ENCODE results near the gene KLHL1.

Gene KLHL1

DNA sequence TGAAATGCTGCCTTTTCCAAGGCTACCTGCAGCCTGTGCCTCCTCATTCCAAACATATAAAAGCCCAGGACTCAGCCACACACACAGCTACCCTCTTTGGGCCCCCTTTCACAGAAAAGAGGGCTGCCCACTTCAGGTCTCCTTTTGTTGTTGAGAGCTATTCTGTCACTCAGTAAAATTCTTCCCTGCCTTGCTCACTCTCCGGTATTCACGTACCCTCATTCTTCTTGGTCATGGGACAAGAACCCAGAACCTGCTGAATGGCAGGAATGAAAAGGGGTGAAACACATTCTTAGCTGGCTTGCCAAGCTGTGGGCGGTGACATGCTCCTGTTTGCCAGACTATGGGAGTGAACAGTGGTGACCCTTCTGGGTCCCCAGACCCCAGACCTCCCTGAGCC, 338.6 kb downstream of the KLHL1 start:
- H3K9ac ChIP-seq (ENCODE audit: low read length) = no peak overlapping the region
- no peaks in the 10 kb centered on the region for H3K36me3 ChIP-seq (ENCODE audit: control insufficient read depth, insufficient read depth, low read length)
- no peaks in the 10 kb centered on the region for H3K4me1 ChIP-seq (ENCODE audit: control insufficient read depth, insufficient read depth, low read length)
- H3K27me3 ChIP-seq (ENCODE audit: control insufficient read depth, insufficient read depth, low read length) = no peaks in the 10 kb centered on the region
- H3K4me3 ChIP-seq (ENCODE audit: low read depth, low read length) = no peak overlapping the region
- peaks cover 9% of the 10 kb centered on the region for H3K9me3 ChIP-seq (ENCODE audit: control insufficient read depth, insufficient read depth, low read depth, low read length)
- no peak overlapping the region for H3K27ac ChIP-seq (ENCODE audit: low read depth, low read length)

DNA sequence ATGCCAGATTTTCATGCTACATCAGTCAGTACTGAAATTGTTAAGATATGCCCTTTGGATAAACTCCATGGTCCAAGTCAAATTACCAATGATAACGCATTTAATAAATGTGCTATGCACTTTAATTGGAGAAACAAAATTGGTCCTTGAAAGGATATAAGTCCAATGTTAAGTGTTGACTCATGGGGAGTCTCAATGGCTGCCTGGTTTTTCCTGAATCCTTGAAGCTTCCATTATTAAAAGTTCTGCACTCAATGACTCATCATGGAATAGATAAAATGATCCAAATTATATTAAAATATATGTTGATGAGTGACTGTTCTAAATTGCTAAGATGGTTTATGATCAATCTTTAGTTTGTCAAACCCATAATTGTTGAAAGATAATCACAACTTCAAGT, 346.7 kb downstream of the KLHL1 start:
- Histone ChIP-seq H3K27ac (ENCODE audit: low read depth, low read length) (no peak overlapping the region), H3K9ac (ENCODE audit: low read length) (no peak overlapping the region), H3K4me1 (ENCODE audit: control insufficient read depth, insufficient read depth, low read length) (no peaks in the 10 kb centered on the region), H3K27me3 (ENCODE audit: control insufficient read depth, insufficient read depth, low read length) (no peaks in the 10 kb centered on the region), H3K9me3 (ENCODE audit: control insufficient read depth, insufficient read depth, low read depth, low read length) (no peaks in the 10 kb centered on the region), H3K36me3 (ENCODE audit: control insufficient read depth, insufficient read depth, low read length) (no peaks in the 10 kb centered on the region), H3K4me3 (ENCODE audit: low read depth, low read length) (no peak overlapping the region)

DNA sequence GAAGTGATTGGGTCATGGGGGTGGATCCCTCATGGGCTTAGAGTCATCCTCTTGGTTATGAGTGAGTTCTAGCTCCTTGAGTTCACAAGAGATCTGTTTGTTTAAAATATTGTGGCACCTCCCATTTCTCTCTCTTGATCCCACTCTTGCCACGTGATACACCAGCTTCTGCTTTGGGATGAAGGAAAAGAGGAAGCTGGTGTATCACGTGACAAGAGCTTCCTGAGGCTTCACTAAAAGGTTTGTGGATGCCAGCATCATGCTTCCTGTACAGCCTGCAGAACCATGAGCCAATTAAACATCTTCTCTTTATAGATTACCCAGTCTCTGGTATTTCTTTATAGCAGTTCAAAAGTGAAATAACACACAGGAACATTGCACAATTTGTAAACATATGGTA, 353.2 kb downstream of the KLHL1 start:
- Histone ChIP-seq H3K4me1 (ENCODE audit: control insufficient read depth, insufficient read depth, low read length) (no peaks in the 10 kb centered on the region), H3K9me3 (ENCODE audit: control insufficient read depth, insufficient read depth, low read depth, low read length) (no peaks in the 10 kb centered on the region)

DNA sequence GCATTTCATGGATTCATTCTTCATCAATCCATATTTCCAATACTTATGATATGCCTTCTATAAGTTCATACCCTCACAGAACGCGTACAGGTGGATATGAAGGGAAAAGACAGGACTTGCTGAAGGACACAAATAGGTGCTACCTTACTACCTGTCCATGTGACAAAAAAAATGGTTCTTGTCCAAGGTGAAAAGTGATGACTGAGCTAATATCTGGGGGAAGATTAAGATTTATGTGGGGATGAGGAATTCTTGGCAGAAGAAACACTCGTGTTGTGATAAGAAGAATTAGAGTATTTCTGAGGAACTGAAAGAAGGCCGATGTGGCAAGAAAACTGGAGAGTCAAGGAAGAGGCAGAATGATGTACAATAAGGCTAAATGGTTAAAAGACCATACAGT, 357.0 kb downstream of the KLHL1 start:
- H3K9me3 ChIP-seq (ENCODE audit: control insufficient read depth, insufficient read depth, low read depth, low read length) = no peaks in the 10 kb centered on the region
- no peak overlapping the region for H3K27ac ChIP-seq (ENCODE audit: low read depth, low read length)
- no peaks in the 10 kb centered on the region for H3K27me3 ChIP-seq (ENCODE audit: control insufficient read depth, insufficient read depth, low read length)
- no peaks in the 10 kb centered on the region for H3K36me3 ChIP-seq (ENCODE audit: control insufficient read depth, insufficient read depth, low read length)
- H3K4me1 ChIP-seq (ENCODE audit: control insufficient read depth, insufficient read depth, low read length) = no peaks in the 10 kb centered on the region
- H3K9ac ChIP-seq (ENCODE audit: low read length) = no peak overlapping the region
- H3K4me3 ChIP-seq (ENCODE audit: low read depth, low read length) = no peak overlapping the region

More for the DNA sequence above, 353.2 kb downstream of the KLHL1 start:
- no peak overlapping the region for H3K4me3 ChIP-seq (ENCODE audit: low read depth, low read length)
- no peak overlapping the region for H3K9ac ChIP-seq (ENCODE audit: low read length)
- no peak overlapping the region for H3K27ac ChIP-seq (ENCODE audit: low read depth, low read length)
- H3K27me3 ChIP-seq (ENCODE audit: control insufficient read depth, insufficient read depth, low read length) = no peaks in the 10 kb centered on the region
- no peaks in the 10 kb centered on the region for H3K36me3 ChIP-seq (ENCODE audit: control insufficient read depth, insufficient read depth, low read length)

DNA sequence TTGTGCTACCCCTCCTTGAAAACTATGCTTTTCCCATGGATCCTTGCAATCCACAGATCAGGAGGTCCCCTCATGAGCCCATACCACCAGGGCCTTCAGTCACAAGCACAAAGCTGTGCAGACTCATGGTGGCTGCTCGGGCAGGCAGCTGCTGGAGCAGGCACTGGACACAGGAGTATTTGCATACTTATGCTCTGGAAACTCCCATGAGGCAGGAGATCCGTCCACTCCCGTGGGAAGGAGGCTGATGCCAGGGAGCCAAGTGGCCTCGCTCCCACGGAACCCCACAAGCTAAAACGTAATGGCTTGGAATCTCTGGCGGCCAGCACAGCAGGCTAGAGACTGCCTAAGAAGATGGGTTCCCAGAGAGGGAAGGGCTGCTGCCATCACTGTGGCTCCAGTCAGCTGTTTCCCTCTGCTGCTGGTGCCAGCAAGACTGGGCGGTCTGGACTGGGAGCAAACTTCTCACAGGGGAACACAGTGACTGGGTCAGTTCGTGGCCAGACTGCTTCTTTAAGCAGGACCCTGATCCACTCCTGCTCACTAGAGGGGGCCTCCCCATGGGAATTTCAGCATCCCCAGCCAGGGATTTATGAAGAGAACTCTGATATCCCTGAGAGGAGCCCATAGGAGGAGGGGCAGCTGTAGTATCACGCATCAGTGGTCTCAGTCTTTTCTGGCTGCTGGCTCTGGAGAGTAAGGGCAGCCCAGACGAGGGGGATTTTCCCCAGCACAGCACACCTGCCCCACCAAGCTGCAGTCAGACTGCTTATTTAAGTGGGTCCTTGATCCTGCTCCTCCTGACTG, 370.9 kb downstream of the KLHL1 start:
- Histone ChIP-seq H3K4me1 (ENCODE audit: control insufficient read depth, insufficient read depth, low read length) (no peaks in the 10 kb centered on the region), H3K9me3 (ENCODE audit: control insufficient read depth, insufficient read depth, low read depth, low read length) (no peaks in the 10 kb centered on the region), H3K27me3 (ENCODE audit: control insufficient read depth, insufficient read depth, low read length) (no peaks in the 10 kb centered on the region), H3K4me3 (ENCODE audit: low read depth, low read length) (no peak overlapping the region), H3K27ac (ENCODE audit: low read depth, low read length) (no peak overlapping the region), H3K36me3 (ENCODE audit: control insufficient read depth, insufficient read depth, low read length) (no peaks in the 10 kb centered on the region), H3K9ac (ENCODE audit: low read length) (no peak overlapping the region)

DNA sequence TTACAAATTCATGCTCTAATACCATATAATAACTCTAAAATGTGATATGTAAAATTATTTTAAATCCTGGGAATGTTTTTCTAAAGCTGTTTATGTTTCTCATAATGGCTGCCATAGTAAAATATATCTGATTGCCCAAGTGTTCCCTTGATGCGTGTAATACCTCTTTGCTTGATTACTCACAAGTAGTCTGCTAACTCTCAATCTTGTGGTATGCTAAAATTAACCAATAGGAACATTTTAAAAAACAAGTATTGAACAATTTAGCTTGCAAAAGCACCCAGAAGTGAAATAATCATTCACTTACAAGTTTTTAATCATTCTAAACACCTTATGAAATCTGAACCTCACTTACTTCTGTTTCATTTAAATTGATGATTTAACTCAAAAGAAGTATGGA, 386.6 kb downstream of the KLHL1 start:
- Histone ChIP-seq H3K36me3 (ENCODE audit: control insufficient read depth, insufficient read depth, low read length) (no peaks in the 10 kb centered on the region), H3K4me3 (ENCODE audit: low read depth, low read length) (no peak overlapping the region), H3K27me3 (ENCODE audit: control insufficient read depth, insufficient read depth, low read length) (no peaks in the 10 kb centered on the region), H3K27ac (ENCODE audit: low read depth, low read length) (no peak overlapping the region), H3K9ac (ENCODE audit: low read length) (no peak overlapping the region), H3K9me3 (ENCODE audit: control insufficient read depth, insufficient read depth, low read depth, low read length) (no peaks in the 10 kb centered on the region), H3K4me1 (ENCODE audit: control insufficient read depth, insufficient read depth, low read length) (no peaks in the 10 kb centered on the region)

DNA sequence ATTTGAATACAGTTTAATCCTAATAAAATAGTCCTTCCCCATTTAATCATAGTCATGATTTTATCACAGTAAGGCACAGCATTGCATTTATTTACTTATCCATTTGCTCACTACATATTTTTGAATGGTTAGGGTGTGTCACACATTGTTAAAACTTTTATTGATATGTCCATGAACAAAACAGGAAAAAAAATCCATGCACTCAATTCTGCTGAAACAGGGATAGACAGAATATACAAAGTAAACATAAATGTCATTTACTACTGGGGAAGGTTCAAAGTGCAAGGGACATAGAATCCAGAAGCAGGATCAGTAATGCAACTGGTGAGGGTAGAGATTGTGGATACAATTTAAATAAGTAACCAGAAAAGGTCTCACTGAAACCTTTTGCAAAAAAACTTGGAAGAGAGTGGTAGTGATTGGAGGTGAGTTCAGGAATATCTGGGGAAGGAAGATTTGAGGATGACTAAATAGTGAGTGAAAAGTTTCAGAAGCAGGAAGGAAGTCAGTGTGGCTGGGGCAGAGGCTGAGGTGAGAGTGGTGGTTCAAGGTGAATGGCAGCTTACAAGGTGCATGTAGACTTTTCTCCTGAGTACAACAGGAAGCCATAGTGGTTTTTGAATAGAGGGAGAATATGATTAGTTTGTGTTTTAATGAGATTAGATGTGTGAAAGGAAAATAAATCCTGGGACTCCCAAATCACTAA, 387.8 kb downstream of the KLHL1 start:
- Histone ChIP-seq H3K27ac (ENCODE audit: low read depth, low read length) (no peak overlapping the region), H3K4me1 (ENCODE audit: control insufficient read depth, insufficient read depth, low read length) (no peaks in the 10 kb centered on the region), H3K36me3 (ENCODE audit: control insufficient read depth, insufficient read depth, low read length) (no peaks in the 10 kb centered on the region), H3K27me3 (ENCODE audit: control insufficient read depth, insufficient read depth, low read length) (no peaks in the 10 kb centered on the region), H3K9ac (ENCODE audit: low read length) (no peak overlapping the region), H3K9me3 (ENCODE audit: control insufficient read depth, insufficient read depth, low read depth, low read length) (no peaks in the 10 kb centered on the region), H3K4me3 (ENCODE audit: low read depth, low read length) (no peak overlapping the region)

DNA sequence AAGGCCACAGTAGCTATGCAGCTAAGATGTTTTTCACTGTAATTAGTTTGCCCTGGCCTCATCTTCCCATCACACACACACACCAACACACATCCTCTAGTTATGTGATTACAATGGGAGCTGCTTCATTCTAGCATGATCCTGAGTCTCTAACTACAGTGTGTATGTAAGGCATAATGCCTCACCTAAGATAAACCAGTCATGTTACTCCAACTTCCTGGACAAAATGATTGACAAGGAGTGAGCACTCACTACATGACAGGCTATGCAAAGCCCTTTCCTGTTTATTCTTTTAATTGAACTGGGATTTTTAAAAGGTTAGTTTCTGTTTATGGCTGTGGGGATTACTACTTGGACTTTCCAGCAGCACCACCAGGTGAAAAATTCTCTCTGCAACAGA, 401.4 kb downstream of the KLHL1 start:
- no peaks in the 10 kb centered on the region for H3K9me3 ChIP-seq (ENCODE audit: control insufficient read depth, insufficient read depth, low read depth, low read length)
- no peak overlapping the region for H3K4me3 ChIP-seq (ENCODE audit: low read depth, low read length)
- H3K4me1 ChIP-seq (ENCODE audit: control insufficient read depth, insufficient read depth, low read length) = no peaks in the 10 kb centered on the region
- H3K27me3 ChIP-seq (ENCODE audit: control insufficient read depth, insufficient read depth, low read length) = no peaks in the 10 kb centered on the region
- H3K9ac ChIP-seq (ENCODE audit: low read length) = no peak overlapping the region
- H3K27ac ChIP-seq (ENCODE audit: low read depth, low read length) = no peak overlapping the region
- no peaks in the 10 kb centered on the region for H3K36me3 ChIP-seq (ENCODE audit: control insufficient read depth, insufficient read depth, low read length)

DNA sequence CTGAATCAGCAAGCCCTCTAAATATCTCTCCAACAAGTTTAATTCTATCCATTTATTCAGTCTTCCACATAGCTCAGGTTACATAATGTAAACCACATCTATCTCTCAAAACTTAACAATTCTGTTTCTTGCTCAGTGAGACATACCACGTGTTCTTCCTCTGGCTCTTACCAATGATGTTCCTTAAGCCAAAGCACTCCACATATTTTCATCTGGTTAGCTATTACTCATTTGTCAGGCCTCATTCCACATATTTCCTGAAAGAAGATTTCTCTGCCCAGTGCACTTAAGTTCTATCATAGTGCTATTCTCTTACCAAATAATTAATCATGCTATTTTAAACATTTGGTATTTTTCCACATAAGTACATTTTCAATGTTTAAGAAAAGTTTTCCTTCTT, 403.9 kb downstream of the KLHL1 start:
- Histone ChIP-seq H3K36me3 (ENCODE audit: control insufficient read depth, insufficient read depth, low read length) (no peaks in the 10 kb centered on the region), H3K4me1 (ENCODE audit: control insufficient read depth, insufficient read depth, low read length) (no peaks in the 10 kb centered on the region), H3K27me3 (ENCODE audit: control insufficient read depth, insufficient read depth, low read length) (no peaks in the 10 kb centered on the region), H3K9me3 (ENCODE audit: control insufficient read depth, insufficient read depth, low read depth, low read length) (no peaks in the 10 kb centered on the region), H3K9ac (ENCODE audit: low read length) (no peak overlapping the region), H3K27ac (ENCODE audit: low read depth, low read length) (no peak overlapping the region), H3K4me3 (ENCODE audit: low read depth, low read length) (no peak overlapping the region)

DNA sequence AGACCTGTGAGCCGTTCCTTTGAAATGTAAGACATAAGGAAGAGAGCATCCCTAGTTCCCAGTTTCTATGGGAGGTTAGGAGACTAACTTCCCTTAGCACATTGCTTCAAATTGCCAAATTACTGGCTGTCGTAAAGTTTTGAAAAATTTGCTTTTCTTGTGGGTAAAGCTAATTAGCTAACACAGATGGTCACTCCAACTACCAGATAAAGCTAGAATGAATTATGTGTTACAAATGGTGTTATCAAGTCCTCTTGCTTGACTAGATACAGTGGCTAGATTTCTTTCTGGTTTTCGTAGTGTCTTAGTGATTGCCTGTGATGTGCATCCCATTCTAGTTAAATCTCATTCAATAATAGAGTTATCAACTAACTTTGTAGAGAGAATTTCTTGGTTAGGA, 417.3 kb downstream of the KLHL1 start:
- Histone ChIP-seq H3K4me1 (ENCODE audit: control insufficient read depth, insufficient read depth, low read length) (no peaks in the 10 kb centered on the region), H3K9me3 (ENCODE audit: control insufficient read depth, insufficient read depth, low read depth, low read length) (no peaks in the 10 kb centered on the region), H3K27me3 (ENCODE audit: control insufficient read depth, insufficient read depth, low read length) (no peaks in the 10 kb centered on the region), H3K27ac (ENCODE audit: low read depth, low read length) (no peak overlapping the region), H3K36me3 (ENCODE audit: control insufficient read depth, insufficient read depth, low read length) (no peaks in the 10 kb centered on the region), H3K9ac (ENCODE audit: low read length) (no peak overlapping the region), H3K4me3 (ENCODE audit: low read depth, low read length) (no peak overlapping the region)

DNA sequence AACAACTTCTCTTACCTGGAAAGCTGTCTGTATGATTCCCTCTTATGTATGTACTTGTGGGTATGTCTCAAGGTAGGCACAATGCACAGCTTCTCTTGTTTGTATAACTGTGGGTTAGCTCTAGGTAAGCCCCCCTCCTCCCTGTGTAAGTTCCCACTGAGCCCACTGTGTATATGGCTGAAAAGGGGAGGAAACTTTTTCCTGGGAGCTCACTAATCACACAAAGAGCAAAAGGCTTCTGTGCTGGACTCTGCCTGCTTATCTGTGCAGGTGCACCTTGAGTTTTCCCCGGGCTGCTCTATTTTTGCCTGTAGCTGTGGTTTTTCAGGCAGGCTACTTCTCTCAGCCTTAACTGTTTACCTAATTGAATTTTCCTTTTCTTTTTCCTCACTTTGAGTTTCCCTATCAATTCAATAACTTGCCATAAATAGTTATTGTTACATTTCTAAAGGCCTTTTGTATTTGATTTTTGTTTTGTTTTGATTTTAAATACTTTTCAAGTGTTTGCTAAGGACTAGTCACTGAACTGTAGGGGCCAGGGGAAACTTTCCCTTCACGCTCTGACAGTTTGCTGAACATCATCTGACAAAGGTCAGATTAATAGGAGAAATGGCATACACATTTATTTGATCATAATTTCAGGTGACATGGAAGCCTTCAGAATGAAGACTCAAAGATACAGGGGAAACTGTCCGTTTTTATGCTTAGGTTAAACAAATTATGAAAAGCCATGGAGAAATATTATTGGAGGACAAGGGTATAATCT, 424.1 kb downstream of the KLHL1 start:
- Histone ChIP-seq H3K4me1 (ENCODE audit: control insufficient read depth, insufficient read depth, low read length) (no peaks in the 10 kb centered on the region; the same call in 1 of the 2 replicates), H3K9ac (ENCODE audit: low read length) (no peak overlapping the region), H3K36me3 (ENCODE audit: control insufficient read depth, insufficient read depth, low read length) (no peaks in the 10 kb centered on the region), H3K27me3 (ENCODE audit: control insufficient read depth, insufficient read depth, low read length) (no peaks in the 10 kb centered on the region), H3K4me3 (ENCODE audit: low read depth, low read length) (no peak overlapping the region), H3K27ac (ENCODE audit: low read depth, low read length) (no peak overlapping the region), H3K9me3 (ENCODE audit: control insufficient read depth, insufficient read depth, low read depth, low read length) (no peaks in the 10 kb centered on the region)
